HL-60 (cell line): ENCODE measurements around the gene MYO10.

Experiments
- POLR2AphosphoS5 ChIP-seq: IDR thresholded peaks from 2 replicates; pipeline ENCODE4 v1.6.1; 2012; ENCODE audit warnings: low read depth
- TF ChIP-seq, protein P1 (sequence below): IDR thresholded peaks from one replicate; pipeline ENCODE4 v1.5.1; 2011; ENCODE audit warnings: low read length, control low read depth, inconsistent platforms; ENCODE audit not compliant: insufficient read depth

DNA sequence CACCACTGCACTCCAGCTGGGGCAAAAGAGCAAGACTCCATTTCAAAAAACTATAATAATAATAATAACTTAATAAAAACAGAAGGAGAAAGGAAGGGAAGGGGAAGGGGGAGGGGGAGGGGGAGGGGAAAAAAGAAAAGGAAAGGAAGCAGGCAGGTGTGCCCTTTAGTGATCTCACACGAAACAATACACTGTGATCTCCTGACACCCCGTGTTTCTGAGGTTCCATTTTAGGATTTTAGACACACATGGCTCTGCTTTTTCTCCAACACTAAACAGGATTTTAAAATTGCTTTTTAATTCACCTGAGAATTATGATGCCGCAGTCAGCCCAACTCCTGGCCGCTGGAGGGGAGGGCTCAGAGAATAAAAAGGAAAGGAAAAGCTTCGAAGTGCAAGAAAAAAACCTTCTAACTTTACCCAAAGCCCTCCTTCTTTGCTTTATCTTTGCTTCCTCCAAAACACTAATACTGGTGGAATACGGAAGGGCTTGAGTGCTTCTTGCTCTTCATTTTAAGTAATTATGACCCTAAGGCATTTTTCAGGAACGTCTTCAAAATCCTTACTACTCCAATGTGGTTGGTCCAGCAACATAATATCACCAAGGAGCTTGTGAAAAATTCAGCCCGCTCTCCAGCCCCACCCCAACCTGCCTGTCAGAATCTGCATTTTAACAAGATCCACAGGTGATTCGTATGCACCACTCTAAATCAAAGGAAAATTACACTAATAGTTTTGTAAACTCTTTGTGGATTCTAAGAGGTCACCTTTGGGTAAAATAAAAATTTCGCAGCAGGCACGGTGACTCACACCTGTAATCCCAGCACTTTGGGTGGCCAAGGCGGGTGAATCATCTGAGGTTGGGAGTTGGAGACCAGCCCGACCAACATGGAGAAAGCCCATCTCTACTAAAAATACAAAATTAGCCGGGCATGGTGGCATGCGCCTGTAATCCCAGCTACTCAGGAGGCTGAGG lies 66.0 kb downstream of the MYO10 start:
- TF ChIP-seq, protein P1, sequence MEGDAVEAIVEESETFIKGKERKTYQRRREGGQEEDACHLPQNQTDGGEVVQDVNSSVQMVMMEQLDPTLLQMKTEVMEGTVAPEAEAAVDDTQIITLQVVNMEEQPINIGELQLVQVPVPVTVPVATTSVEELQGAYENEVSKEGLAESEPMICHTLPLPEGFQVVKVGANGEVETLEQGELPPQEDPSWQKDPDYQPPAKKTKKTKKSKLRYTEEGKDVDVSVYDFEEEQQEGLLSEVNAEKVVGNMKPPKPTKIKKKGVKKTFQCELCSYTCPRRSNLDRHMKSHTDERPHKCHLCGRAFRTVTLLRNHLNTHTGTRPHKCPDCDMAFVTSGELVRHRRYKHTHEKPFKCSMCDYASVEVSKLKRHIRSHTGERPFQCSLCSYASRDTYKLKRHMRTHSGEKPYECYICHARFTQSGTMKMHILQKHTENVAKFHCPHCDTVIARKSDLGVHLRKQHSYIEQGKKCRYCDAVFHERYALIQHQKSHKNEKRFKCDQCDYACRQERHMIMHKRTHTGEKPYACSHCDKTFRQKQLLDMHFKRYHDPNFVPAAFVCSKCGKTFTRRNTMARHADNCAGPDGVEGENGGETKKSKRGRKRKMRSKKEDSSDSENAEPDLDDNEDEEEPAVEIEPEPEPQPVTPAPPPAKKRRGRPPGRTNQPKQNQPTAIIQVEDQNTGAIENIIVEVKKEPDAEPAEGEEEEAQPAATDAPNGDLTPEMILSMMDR, result no peak
- no peak for TF ChIP-seq POLR2AphosphoS5
